HEK293T (cell line): ENCODE results near the gene GNB1L.

Experiments used
- CTCF ChIA-PET: fragments of 350-600 bp; formaldehyde crosslinking; extraction: SDS; loops from one replicate; lab custom pipeline; 2021; ENCODE audit warnings: antibody characterized with exemption, inconsistent platforms; lab: Yijun Ruan, JAX
- POLR2A ChIA-PET: fragments of 350-600 bp; formaldehyde crosslinking; extraction: SDS; loops from one replicate; lab custom pipeline; 2020; ENCODE audit warnings: antibody characterized with exemption, inconsistent platforms; lab: Yijun Ruan, JAX
- DNase-seq: peaks from one replicate; pipeline ENCODE4 v3.0.0; 2012; ENCODE audit warnings: mixed read lengths; ENCODE audit errors: extremely low spot score
- ARNT ChIP-seq: fragments of 450-650 bp; IDR thresholded peaks from 2 replicates; pipeline ENCODE4 v1.6.1; 2017; ENCODE audit warnings: mild to moderate bottlenecking
- BHLHE40 ChIP-seq: fragments of 450-650 bp; IDR thresholded peaks from 2 replicates; pipeline ENCODE4 v1.6.1; 2016; ENCODE audit warnings: mild to moderate bottlenecking, moderate library complexity, borderline replicate concordance
- CTBP1 ChIP-seq: fragments of 450-650 bp; IDR thresholded peaks from 2 replicates; pipeline ENCODE4 v1.6.1; 2016; ENCODE audit warnings: borderline replicate concordance
- ELF4 ChIP-seq: fragments of 450-650 bp; IDR thresholded peaks from 2 replicates; pipeline ENCODE4 v1.6.1; 2017; ENCODE audit warnings: antibody characterized with exemption
- FOXA1 ChIP-seq: fragments of 450-650 bp; IDR thresholded peaks from 2 replicates; pipeline ENCODE4 v1.6.1; 2016; ENCODE audit warnings: mild to moderate bottlenecking
- FOXK2 ChIP-seq: fragments of 450-650 bp; IDR thresholded peaks from 2 replicates; pipeline ENCODE4 v1.6.1; 2016; ENCODE audit warnings: mild to moderate bottlenecking
- FOXM1 ChIP-seq: fragments of 450-650 bp; IDR thresholded peaks from 2 replicates; pipeline ENCODE4 v1.6.1; 2017; ENCODE audit warnings: mild to moderate bottlenecking, borderline replicate concordance
- HDGF ChIP-seq: fragments of 450-650 bp; IDR thresholded peaks from 2 replicates; pipeline ENCODE4 v1.6.1; 2017; ENCODE audit warnings: antibody characterized with exemption, borderline replicate concordance
- L3MBTL2 ChIP-seq: fragments of 450-650 bp; conservative IDR thresholded peaks from 2 replicates; pipeline ENCODE4 v1.6.1; 2016; ENCODE audit warnings: mild to moderate bottlenecking
- LEF1 ChIP-seq: fragments of 450-650 bp; IDR thresholded peaks from 2 replicates; pipeline ENCODE4 v1.6.1; 2017; ENCODE audit warnings: mild to moderate bottlenecking, borderline replicate concordance
- NFRKB ChIP-seq: fragments of 450-650 bp; IDR thresholded peaks from 2 replicates; pipeline ENCODE4 v1.6.1; 2016; ENCODE audit warnings: mild to moderate bottlenecking, moderate library complexity
- PKNOX1 ChIP-seq: fragments of 450-650 bp; IDR thresholded peaks from 2 replicates; pipeline ENCODE4 v1.6.1; 2016
- SP1 ChIP-seq: fragments of 450-650 bp; IDR thresholded peaks from 2 replicates; pipeline ENCODE4 v1.6.1; 2017
- SUZ12 ChIP-seq: fragments of 450-650 bp; IDR thresholded peaks from 2 replicates; pipeline ENCODE4 v1.6.1; 2016; ENCODE audit warnings: mild to moderate bottlenecking
- TARDBP ChIP-seq: fragments of 450-650 bp; IDR thresholded peaks from 2 replicates; pipeline ENCODE4 v1.6.1; 2016
- ZNF384 ChIP-seq: fragments of 450-650 bp; IDR thresholded peaks from 2 replicates; pipeline ENCODE4 v1.6.1; 2016

The GNB1L gene

GRCh38 chr22:19854778-19855503 is at the start of gene GNB1L, which contains the start of gene RTL10:
TSS of gene GNB1L (minus strand) at chr22:19854874. CDS start at chr22:19821355, 33,519 bp downstream.
TSS of gene RTL10 (minus strand) at chr22:19854874. CDS start at chr22:19852261, 2,613 bp downstream.
- peak; percentile 100 for DNase-seq
- POLR2A ChIA-PET, result interaction anchor here (0.9 to 3.6 kb wide), 28 partner anchors 8 to 131 kb away, joined by 3 to 29 read pairs (median 4); no protein-coding TSS in a partner anchor
- CTCF ChIA-PET, result interaction anchor here (1.0 to 1.7 kb wide), 6 partner anchors 14 to 138 kb away, joined by 3 to 4 read pairs (median 3); no protein-coding TSS in a partner anchor
- TF ChIP-seq LEF1, result no peak
- peak; percentile 62; the same call in 1 of the 2 replicates for TF ChIP-seq TARDBP
- TF ChIP-seq CTBP1, result peak; percentile 42; the same call in 1 of the 2 replicates
- TF ChIP-seq L3MBTL2, result peak; percentile 91

GRCh38 chr22:19904174-19904856 is 49.6 kb upstream of the GNB1L start:
- CTCF ChIA-PET, result interaction anchor here (1.0 to 3.3 kb wide), 4 partner anchors 14 to 181 kb away, joined by 3 to 16 read pairs (median 4); partner anchors contain the start of gene GP1BB

GRCh38 chr22:19903513-19903912 is 48.8 kb upstream of the GNB1L start:
- no peak for TF ChIP-seq BHLHE40
- no peak for TF ChIP-seq ARNT
- TF ChIP-seq TARDBP, result no peak
- TF ChIP-seq LEF1, result no peak
- no peak for TF ChIP-seq SUZ12
- no peak for TF ChIP-seq PKNOX1
- no peak for TF ChIP-seq FOXM1
- no peak for TF ChIP-seq SP1
- TF ChIP-seq L3MBTL2, result no peak
- no peak for TF ChIP-seq FOXK2
- no peak for TF ChIP-seq HDGF
- no peak for TF ChIP-seq FOXA1
- TF ChIP-seq CTBP1, result no peak
- no peak for TF ChIP-seq NFRKB
- no peak for DNase-seq
- ChIA-PET POLR2A (interaction anchor here (1.9 kb wide), 1 partner anchor 48 kb away, joined by 6 read pairs; no protein-coding TSS in a partner anchor), CTCF (interaction anchor here (0.7 to 3.3 kb wide), 3 partner anchors 16 to 173 kb away, joined by 3 to 16 read pairs (median 3); no protein-coding TSS in a partner anchor)

More at GRCh38 chr22:19904174-19904856, 49.6 kb upstream of the GNB1L start:
- POLR2A ChIA-PET, result interaction anchor here (0.7 to 1.1 kb wide), 3 partner anchors 54 to 472 kb away, joined by 3 to 4 read pairs (median 3); partner anchors contain the start of gene MRPL40
- TF ChIP-seq FOXM1 (no peak), PKNOX1 (no peak), LEF1 (no peak), TARDBP (no peak), NFRKB (no peak), SP1 (no peak), ARNT (no peak), ELF4 (no peak), L3MBTL2 (no peak), BHLHE40 (no peak)
- no peak for DNase-seq

- no peak for DNase-seq
- CTCF ChIA-PET, result interaction anchor here (0.7 to 3.3 kb wide), 3 partner anchors 15 to 173 kb away, joined by 3 to 16 read pairs (median 3); no protein-coding TSS in a partner anchor
- TF ChIP-seq PKNOX1 (no peak), FOXA1 (no peak), SUZ12 (no peak), FOXM1 (no peak), ZNF384 (no peak), FOXK2 (no peak), BHLHE40 (no peak), ARNT (no peak), L3MBTL2 (no peak), NFRKB (no peak), ELF4 (no peak), HDGF (no peak), CTBP1 (no peak), LEF1 (no peak)
- POLR2A ChIA-PET, result interaction anchor here (1.9 kb wide), 1 partner anchor 47 kb away, joined by 6 read pairs; no protein-coding TSS in a partner anchor
Measured at GRCh38 chr22:19903031-19903430, 48.4 kb upstream of the GNB1L start.

GRCh38 chr22:19902245-19902715 is 47.6 kb upstream of the GNB1L start:
- POLR2A ChIA-PET, result interaction anchor here (1.9 kb wide), 1 partner anchor 46 kb away, joined by 6 read pairs; no protein-coding TSS in a partner anchor

More at GRCh38 chr22:19902245-19902715, 47.6 kb upstream of the GNB1L start:
- TF ChIP-seq FOXM1 (no peak), CTBP1 (no peak), FOXK2 (no peak), FOXA1 (no peak), HDGF (no peak), ARNT (no peak), LEF1 (no peak), SP1 (no peak), ELF4 (no peak), TARDBP (no peak), BHLHE40 (no peak), L3MBTL2 (no peak), SUZ12 (no peak), ZNF384 (no peak), NFRKB (no peak), PKNOX1 (no peak)
- CTCF ChIA-PET, result interaction anchor here (1.1 to 3.3 kb wide), 2 partner anchors 8 to 172 kb away, joined by 5 to 16 read pairs; no protein-coding TSS in a partner anchor
- no peak for DNase-seq
